ENCODE data around the gene IL2RA. TPM values are rescaled to one million over a fixed set of nuclear protein-coding genes. Genes with fewer than 3 reads are reported as not detected.
"Not testable (repeated sequence)": the region's sequence is repeated elsewhere in the genome, so short reads cannot be mapped to it uniquely, and the experiment has no call there.

The IL2RA gene
- 1.3 TPM for total RNA-seq

GRCh38 chr10:6062101-6062771 is at the start of gene IL2RA:
TSS of gene IL2RA (minus strand) at chr10:6062367. CDS start at chr10:6062151, 216 bp downstream.
- DNase-seq (ENCODE audit: low spot score) (peak; percentile 27), ATAC-seq (no peak)

DNA sequence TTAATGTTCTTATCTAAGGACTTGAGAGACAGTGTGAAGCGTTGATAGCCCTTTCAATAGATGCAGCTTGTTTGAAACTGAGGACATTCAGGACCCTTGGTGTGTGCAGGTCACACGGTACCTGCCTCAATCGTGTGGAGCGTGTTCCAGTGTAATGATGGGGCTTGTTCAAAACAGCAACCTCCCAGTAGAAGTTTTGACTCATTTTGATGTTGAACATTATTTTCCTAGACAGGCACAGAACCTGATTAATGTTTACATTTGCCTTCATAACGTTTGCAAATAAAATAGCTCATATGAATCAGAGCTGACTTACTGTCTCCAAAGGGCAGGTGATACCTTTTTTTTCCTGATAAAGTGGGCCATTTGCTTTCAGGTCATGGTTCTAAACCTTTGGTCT is 48.0 kb upstream of the IL2RA start:
- ATAC-seq, result no peak

GRCh38 chr10:6109444-6109775 is 47.2 kb upstream of the IL2RA start:
- ATAC-seq (no peak), DNase-seq (ENCODE audit: low spot score) (no peak)

More for the DNA sequence above, 48.0 kb upstream of the IL2RA start:
- DNase-seq (ENCODE audit: low spot score), result no peak

- DNase-seq (ENCODE audit: low spot score) (no peak), ATAC-seq (peak; percentile 85)
Measured at GRCh38 chr10:6108631-6109443, 46.7 kb upstream of the IL2RA start.

GRCh38 chr10:6108072-6108471 is 45.9 kb upstream of the IL2RA start:
- no peak for DNase-seq (ENCODE audit: low spot score)
- no peak for ATAC-seq

DNA sequence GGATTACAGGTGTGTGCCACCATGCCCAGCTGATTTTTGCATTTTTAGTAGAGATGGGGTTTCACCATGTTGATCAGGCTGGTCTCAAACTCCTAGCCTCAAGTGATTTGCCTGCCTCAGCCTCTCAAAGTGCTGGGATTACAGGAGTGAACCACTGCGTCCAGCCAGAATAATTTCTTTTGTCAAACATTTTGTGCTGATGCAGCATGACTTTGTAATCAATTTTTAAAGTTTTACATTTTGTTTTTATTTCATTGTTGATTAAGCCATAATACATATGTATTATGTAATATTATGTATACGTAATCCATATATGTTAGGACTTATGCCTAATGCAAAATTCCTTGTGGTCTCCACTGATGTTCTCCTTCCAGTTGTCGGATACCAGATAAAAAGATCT is 45.4 kb upstream of the IL2RA start:
- DNase-seq (ENCODE audit: low spot score); ATAC-seq: not testable (repeated sequence)

DNA sequence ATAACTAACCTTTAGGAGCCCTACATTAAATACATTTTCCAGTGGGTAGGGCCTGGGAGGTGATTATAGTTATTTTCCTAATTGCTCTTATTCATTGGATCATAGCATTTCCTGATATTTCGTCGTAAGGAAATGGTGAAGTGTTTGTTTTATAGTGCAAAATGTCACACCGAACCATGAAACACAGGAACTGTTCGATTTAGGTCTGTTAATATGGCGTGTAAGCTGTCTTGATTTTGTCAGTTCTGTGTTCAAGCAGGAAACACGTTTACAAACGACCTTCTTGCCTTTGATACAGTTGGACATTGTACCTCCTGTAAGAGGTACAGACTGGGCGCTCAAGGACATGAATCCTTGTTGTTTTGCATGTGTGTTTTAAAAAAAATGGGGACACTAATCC is 41.4 kb upstream of the IL2RA start:
- DNase-seq (ENCODE audit: low spot score), result no peak
- ATAC-seq, result no peak

GRCh38 chr10:6102128-6102527 is 40.0 kb upstream of the IL2RA start:
- peak; percentile 81 for DNase-seq (ENCODE audit: low spot score)
- peak; percentile 98 for ATAC-seq

- peak; percentile 78 for DNase-seq (ENCODE audit: low spot score)
- peak; percentile 91 for ATAC-seq
Measured at GRCh38 chr10:6101181-6101580, 39.0 kb upstream of the IL2RA start.

DNA sequence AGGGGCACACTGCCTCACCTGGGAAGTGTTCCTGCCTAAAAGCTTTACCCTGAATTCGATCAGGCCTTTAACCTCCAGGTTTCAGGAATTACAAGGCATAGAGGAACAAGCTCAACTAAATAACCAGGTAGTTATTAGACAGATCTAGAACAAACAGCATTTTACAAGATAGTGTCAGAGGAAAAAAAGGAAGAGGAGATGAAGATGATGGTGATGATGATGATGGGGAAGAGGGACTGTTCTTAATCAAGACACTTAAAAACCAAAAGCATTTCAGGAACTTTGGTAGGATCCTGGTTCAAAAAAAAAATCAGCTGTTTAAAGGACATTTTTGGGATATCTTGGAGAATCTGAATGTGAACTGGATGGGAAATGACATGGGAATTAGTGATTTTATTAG is 38.2 kb upstream of the IL2RA start:
- no peak for ATAC-seq
- DNase-seq (ENCODE audit: low spot score), result no peak

DNA sequence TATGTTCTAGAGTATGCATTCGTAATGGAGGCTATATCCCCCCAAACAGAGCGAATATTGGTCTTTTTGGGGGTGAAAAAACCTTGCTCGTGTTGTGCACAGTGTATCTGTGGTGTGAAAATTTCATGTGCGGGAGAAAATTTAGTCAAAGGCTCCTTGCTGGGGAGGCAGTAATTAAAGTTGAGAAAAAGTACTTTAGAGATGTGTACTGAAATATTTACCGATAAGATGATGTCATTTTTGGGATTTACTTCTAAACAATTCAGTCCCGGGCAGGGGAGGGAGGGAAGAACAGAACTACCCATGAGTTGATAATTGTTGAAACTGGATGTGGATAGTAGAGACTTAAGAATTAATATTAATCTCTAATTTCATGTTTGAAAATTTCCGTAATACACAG is 36.0 kb upstream of the IL2RA start:
- ATAC-seq (no peak), DNase-seq (ENCODE audit: low spot score) (no peak)

DNA sequence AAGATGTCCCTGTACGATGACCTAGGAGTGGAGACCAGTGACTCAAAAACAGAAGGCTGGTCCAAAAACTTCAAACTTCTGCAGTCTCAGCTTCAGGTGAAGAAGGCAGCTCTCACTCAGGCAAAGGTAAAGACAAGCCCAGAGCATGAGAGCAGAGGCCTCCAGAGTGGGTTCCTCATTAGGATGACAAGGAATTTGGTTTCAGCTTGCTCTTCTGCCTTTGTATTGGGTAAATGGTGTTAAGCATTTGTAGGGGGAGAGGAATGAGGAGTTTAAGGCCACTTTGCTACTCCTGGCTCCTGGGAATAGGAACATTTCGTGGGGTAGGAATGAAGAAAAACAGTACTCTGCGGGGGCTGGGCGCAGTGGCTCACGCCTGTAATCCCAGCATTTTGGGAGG is 34.9 kb upstream of the IL2RA start:
- no peak for ATAC-seq
- no peak for DNase-seq (ENCODE audit: low spot score)

- DNase-seq (ENCODE audit: low spot score) (no peak), ATAC-seq (no peak)
Measured at GRCh38 chr10:6095810-6096570, 33.8 kb upstream of the IL2RA start.

DNA sequence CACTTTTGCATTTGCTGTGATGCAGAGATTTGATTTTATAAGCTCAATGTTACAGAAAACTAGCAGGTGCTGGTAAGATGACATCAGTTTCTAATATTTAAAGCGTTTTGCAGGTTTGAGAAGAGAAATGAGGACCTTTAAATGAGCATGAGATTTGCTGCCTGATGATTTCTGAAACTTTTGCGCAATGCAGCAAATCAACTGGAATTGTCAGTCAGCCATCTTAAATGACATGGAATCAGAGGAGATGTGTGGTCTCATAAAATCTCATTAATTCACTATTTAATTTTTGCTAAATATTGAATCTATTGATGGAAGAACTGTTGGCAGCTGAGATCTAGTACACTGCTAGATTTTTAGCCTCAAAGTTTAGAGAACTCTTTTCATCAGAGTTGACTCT is 30.6 kb upstream of the IL2RA start:
- no peak for ATAC-seq

GRCh38 chr10:6091630-6092029 is 29.5 kb upstream of the IL2RA start:
- DNase-seq (ENCODE audit: low spot score), result no peak
- no peak for ATAC-seq

More for the DNA sequence above, 30.6 kb upstream of the IL2RA start:
- no peak for DNase-seq (ENCODE audit: low spot score)

DNA sequence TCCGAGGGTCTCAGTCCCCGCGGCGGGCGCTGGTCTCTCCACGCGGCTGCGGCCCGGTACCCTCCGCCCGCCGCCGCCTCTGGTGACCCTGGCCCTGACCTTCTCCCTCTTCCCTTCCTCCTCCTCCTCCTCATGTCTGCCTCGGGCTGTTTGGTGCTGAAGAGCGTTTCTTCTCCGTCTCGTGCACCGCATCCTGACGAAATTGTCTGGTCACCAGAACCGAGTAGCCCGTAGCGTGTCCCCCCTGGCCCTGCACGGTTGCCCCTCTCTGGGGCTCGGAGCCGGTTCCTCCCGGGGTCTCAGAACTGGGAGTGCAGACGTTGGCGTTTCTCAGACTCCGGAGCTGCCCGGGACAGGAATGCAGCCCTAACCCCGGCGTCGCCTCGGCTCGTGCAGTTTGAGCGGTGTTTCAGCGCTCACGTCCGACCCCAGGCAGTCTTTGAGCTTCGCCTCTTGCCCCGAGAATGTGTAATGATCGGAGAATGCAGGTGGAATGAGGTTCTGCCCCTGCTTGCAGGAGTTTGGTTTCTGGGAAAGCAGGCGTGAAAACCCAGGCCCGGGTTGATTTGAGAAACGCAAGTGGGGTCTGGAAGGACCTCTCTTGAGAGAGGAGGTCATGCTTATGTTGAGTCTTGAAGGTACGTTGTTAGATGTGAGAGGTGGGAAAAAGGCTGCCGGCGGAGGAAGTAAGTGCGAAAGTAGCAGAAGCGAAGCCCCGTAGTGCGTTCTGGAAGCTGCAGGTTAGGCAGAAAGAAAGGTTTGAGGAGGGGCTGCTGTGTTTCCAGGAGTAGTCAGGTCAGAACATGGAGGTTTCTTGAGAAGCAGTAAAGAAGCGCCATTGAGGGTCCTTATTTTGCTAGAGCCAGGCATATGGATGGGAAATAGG is 27.4 kb upstream of the IL2RA start:
- DNase-seq (ENCODE audit: low spot score) (peak; percentile 53), ATAC-seq (peak; percentile 28)

DNA sequence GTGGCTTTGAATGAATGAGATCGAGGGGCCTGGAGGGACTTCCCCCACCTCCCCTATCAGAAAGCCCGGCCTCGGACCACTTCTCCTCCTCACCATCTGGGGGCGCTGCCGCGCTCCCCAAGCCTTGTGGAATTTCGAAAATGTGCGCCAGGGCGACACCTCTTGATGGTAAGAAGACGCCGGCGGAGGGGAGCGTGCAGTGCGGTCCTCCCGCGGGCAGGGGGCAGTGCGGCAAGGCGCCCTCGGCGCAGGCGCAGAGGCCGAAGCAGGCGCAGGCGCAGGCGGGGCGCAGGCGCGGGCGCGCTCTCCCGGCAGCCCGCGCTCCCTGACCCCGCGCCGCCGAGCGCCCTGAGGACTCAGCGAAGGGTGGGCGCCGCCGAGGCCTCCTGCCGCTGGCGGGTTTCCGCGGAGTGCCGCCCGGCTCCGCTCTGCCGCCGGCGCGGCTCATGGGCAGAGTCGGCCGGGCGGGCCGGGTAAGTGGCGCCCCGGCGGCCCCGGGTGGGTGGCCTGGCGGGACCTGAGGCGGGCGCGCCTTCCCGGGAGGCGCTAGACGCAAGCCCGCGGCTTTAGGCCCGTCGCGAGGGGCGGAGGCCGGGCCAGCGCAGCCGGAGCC is 26.7 kb upstream of the IL2RA start, which contains the start of gene RBM17:
Gene RBM17, plus strand, starts transcription at position 314 of the 613 bp plus-strand sequence. CDS start 8,032 bp downstream, outside the sequence.
- peak; percentile 95 for ATAC-seq

DNA sequence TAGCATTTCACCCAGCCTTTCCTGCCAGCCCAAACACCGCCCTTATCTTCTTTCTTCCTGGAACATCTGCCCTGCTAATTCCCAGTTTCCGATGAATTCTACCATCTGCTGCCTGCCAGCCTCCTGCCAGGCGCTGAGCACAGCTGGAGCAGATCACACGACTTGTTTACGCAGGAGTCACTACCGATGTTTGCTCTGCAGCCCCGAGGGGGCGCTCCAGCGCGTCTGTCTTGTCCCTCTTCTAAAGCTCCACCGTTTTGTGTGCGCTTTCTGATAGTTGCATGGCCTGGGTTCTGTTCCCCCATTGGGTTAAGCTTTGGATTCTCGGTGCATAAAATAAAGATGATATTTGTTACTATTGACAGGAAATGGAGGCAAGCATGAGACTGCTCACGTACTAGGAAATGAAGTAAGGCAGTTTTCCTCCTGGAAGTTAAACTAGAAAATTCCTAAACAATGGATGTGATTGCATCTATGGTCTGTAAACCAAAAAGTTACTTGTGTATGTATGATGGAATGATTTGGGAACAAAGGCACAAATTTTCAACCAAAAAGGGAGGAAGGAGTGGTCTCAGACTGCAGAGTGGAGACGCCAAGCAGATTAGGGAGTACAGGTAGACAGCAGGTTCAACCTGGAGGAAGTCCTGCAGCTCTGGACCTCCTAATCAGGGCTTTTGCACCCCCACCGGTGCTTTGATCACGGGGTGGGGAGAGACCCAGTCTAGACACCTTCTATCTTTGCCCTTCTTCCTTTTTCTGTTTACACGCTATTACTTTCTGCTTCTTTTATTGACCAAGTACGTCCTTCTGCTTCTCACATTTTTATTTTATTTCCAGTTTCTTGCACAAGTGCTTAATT is 24.4 kb upstream of the IL2RA start:
- DNase-seq (ENCODE audit: low spot score), result peak; percentile 87
- peak; percentile 78 for ATAC-seq

More for the DNA sequence above, 26.7 kb upstream of the IL2RA start, which contains the start of gene RBM17:
- DNase-seq (ENCODE audit: low spot score), result peak; percentile 97
